ENCODE results near the gene CA10.

CA10 gene

DNA sequence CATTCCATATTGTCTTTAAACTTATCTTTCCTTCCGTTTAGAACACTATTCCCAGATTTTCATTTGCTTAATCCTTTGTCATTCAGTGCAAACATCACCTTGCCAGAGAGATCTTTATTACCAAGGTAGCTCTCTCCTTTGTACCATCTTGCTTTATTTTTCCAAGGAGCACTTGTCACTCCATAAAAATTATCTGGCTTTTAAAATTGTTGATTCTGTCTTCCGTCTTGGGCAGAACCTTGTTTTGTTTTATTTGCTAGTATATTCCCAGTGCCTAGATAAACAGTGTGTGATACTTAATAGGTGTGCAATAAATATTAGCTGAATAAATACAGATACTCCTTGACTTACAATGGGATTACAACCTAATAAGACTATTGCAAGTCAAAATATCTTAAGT is 570.5 kb downstream of the CA10 start:
- TF ChIP-seq GLIS3 (CRISPR knock-in tag; IDR thresholded peaks at IDR 0.05) = no peak
- no peak for TF ChIP-seq ISL1 (CRISPR knock-in tag; IDR thresholded peaks at IDR 0.05)
- TF ChIP-seq ESRRG (CRISPR knock-in tag; IDR thresholded peaks at IDR 0.05) = no peak
- no peak for TF ChIP-seq TOX (CRISPR knock-in tag; IDR thresholded peaks at IDR 0.05; ENCODE audit: borderline replicate concordance)
- no peak for TF ChIP-seq ARNTL (CRISPR knock-in tag; IDR thresholded peaks at IDR 0.05; ENCODE audit: borderline replicate concordance, low read depth)
- no peak for TF ChIP-seq TCF4 (CRISPR knock-in tag; IDR thresholded peaks at IDR 0.05; ENCODE audit: borderline replicate concordance)
- no peak for TF ChIP-seq CSDC2 (CRISPR knock-in tag; IDR thresholded peaks at IDR 0.05)
- TF ChIP-seq, protein P1, sequence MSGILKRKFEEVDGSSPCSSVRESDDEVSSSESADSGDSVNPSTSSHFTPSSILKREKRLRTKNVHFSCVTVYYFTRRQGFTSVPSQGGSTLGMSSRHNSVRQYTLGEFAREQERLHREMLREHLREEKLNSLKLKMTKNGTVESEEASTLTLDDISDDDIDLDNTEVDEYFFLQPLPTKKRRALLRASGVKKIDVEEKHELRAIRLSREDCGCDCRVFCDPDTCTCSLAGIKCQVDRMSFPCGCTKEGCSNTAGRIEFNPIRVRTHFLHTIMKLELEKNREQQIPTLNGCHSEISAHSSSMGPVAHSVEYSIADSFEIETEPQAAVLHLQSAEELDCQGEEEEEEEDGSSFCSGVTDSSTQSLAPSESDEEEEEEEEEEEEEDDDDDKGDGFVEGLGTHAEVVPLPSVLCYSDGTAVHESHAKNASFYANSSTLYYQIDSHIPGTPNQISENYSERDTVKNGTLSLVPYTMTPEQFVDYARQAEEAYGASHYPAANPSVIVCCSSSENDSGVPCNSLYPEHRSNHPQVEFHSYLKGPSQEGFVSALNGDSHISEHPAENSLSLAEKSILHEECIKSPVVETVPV (CRISPR knock-in tag; IDR thresholded peaks at IDR 0.05) = no peak
- TF ChIP-seq, protein P2, sequence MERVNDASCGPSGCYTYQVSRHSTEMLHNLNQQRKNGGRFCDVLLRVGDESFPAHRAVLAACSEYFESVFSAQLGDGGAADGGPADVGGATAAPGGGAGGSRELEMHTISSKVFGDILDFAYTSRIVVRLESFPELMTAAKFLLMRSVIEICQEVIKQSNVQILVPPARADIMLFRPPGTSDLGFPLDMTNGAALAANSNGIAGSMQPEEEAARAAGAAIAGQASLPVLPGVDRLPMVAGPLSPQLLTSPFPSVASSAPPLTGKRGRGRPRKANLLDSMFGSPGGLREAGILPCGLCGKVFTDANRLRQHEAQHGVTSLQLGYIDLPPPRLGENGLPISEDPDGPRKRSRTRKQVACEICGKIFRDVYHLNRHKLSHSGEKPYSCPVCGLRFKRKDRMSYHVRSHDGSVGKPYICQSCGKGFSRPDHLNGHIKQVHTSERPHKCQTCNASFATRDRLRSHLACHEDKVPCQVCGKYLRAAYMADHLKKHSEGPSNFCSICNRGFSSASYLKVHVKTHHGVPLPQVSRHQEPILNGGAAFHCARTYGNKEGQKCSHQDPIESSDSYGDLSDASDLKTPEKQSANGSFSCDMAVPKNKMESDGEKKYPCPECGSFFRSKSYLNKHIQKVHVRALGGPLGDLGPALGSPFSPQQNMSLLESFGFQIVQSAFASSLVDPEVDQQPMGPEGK (CRISPR knock-in tag; IDR thresholded peaks at IDR 0.05; ENCODE audit: borderline replicate concordance) = no peak
- TF ChIP-seq RARB (CRISPR knock-in tag; IDR thresholded peaks at IDR 0.05) = no peak
- no peak for TF ChIP-seq ZC3H10 (CRISPR knock-in tag; IDR thresholded peaks at IDR 0.05)
- no peak for TF ChIP-seq ZNF70 (CRISPR knock-in tag; IDR thresholded peaks at IDR 0.05)
- no peak for TF ChIP-seq BACH2 (CRISPR knock-in tag; IDR thresholded peaks at IDR 0.05; ENCODE audit: borderline replicate concordance)
- TF ChIP-seq ZNF565 (CRISPR knock-in tag; conservative IDR thresholded peaks at IDR 0.05; ENCODE audit: low read depth) = no peak
- TF ChIP-seq, protein P3, sequence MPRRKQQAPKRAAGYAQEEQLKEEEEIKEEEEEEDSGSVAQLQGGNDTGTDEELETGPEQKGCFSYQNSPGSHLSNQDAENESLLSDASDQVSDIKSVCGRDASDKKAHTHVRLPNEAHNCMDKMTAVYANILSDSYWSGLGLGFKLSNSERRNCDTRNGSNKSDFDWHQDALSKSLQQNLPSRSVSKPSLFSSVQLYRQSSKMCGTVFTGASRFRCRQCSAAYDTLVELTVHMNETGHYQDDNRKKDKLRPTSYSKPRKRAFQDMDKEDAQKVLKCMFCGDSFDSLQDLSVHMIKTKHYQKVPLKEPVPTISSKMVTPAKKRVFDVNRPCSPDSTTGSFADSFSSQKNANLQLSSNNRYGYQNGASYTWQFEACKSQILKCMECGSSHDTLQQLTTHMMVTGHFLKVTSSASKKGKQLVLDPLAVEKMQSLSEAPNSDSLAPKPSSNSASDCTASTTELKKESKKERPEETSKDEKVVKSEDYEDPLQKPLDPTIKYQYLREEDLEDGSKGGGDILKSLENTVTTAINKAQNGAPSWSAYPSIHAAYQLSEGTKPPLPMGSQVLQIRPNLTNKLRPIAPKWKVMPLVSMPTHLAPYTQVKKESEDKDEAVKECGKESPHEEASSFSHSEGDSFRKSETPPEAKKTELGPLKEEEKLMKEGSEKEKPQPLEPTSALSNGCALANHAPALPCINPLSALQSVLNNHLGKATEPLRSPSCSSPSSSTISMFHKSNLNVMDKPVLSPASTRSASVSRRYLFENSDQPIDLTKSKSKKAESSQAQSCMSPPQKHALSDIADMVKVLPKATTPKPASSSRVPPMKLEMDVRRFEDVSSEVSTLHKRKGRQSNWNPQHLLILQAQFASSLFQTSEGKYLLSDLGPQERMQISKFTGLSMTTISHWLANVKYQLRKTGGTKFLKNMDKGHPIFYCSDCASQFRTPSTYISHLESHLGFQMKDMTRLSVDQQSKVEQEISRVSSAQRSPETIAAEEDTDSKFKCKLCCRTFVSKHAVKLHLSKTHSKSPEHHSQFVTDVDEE (CRISPR knock-in tag; IDR thresholded peaks at IDR 0.05) = no peak
- TF ChIP-seq, protein P4, sequence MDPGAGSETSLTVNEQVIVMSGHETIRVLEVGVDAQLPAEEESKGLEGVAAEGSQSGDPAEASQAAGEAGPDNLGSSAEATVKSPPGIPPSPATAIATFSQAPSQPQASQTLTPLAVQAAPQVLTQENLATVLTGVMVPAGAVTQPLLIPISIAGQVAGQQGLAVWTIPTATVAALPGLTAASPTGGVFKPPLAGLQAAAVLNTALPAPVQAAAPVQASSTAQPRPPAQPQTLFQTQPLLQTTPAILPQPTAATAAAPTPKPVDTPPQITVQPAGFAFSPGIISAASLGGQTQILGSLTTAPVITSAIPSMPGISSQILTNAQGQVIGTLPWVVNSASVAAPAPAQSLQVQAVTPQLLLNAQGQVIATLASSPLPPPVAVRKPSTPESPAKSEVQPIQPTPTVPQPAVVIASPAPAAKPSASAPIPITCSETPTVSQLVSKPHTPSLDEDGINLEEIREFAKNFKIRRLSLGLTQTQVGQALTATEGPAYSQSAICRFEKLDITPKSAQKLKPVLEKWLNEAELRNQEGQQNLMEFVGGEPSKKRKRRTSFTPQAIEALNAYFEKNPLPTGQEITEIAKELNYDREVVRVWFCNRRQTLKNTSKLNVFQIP (CRISPR knock-in tag; IDR thresholded peaks at IDR 0.05; ENCODE audit: borderline replicate concordance, low read depth) = no peak
- no peak for TF ChIP-seq ZFP3 (CRISPR knock-in tag; IDR thresholded peaks at IDR 0.05)
- no peak for TF ChIP-seq OSR1 (CRISPR knock-in tag; IDR thresholded peaks at IDR 0.05)
- TF ChIP-seq, protein P5, sequence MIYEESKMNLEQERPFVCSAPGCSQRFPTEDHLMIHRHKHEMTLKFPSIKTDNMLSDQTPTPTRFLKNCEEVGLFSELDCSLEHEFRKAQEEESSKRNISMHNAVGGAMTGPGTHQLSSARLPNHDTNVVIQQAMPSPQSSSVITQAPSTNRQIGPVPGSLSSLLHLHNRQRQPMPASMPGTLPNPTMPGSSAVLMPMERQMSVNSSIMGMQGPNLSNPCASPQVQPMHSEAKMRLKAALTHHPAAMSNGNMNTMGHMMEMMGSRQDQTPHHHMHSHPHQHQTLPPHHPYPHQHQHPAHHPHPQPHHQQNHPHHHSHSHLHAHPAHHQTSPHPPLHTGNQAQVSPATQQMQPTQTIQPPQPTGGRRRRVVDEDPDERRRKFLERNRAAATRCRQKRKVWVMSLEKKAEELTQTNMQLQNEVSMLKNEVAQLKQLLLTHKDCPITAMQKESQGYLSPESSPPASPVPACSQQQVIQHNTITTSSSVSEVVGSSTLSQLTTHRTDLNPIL (CRISPR knock-in tag; IDR thresholded peaks at IDR 0.05; ENCODE audit: low read depth) = no peak

DNA sequence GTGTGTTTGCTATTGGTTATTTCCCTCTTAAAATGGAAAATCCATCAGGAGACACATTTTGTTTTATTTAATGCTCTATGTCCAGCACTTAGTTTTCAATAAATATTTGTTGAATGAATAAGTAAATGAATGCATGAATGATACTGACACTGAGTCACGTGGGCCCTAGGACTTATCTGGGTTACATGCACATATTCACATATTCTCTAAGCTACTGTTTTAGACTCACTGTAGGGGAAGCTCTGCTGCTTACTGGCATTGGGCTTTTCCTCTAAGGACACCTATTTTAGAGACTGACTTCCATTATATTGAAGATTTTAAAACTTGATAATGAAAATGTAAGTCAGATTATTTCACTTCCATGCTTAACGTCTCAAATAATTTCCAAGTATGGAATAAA is 571.0 kb downstream of the CA10 start:
- TF ChIP-seq ZFP3 (CRISPR knock-in tag; IDR thresholded peaks at IDR 0.05) (no peak), ZFP30 (CRISPR knock-in tag; IDR thresholded peaks at IDR 0.05) (no peak)
- TF ChIP-seq, protein P2 (CRISPR knock-in tag; IDR thresholded peaks at IDR 0.05; ENCODE audit: borderline replicate concordance) = no peak
- TF ChIP-seq, protein P5 (CRISPR knock-in tag; IDR thresholded peaks at IDR 0.05; ENCODE audit: low read depth) = no peak
- TF ChIP-seq, protein P4 (CRISPR knock-in tag; IDR thresholded peaks at IDR 0.05; ENCODE audit: borderline replicate concordance, low read depth) = no peak
- ATAC-seq = no peak

More for the DNA sequence above, 570.5 kb downstream of the CA10 start:
- ATAC-seq = no peak
